Osteocyte (in vitro differentiated cells): ENCODE results near the gene CYP46A1. TPM values are rescaled to one million over a fixed set of nuclear protein-coding genes. Genes with fewer than 3 reads are reported as not detected.

ENCODE experiments used
- DNase-seq: peaks from one replicate; pipeline ENCODE4 v3.0.0; 2021; ENCODE audit warnings: mixed read lengths; ENCODE audit not compliant: unreplicated experiment; ENCODE audit errors: extremely low spot score
- H3K27ac Mint-ChIP-seq: one replicate; pipeline ENCODE4 v1.8.0; 2021; ENCODE audit warnings: mild to moderate bottlenecking, mixed read lengths; ENCODE audit not compliant: unreplicated experiment
- H3K27me3 Mint-ChIP-seq: one replicate; pipeline ENCODE4 v1.8.0; 2021; ENCODE audit warnings: mixed read lengths; ENCODE audit not compliant: unreplicated experiment
- H3K36me3 Mint-ChIP-seq: one replicate; pipeline ENCODE4 v1.8.0; 2021; ENCODE audit warnings: mixed read lengths; ENCODE audit not compliant: unreplicated experiment
- H3K4me1 Mint-ChIP-seq: one replicate; pipeline ENCODE4 v1.8.0; 2021; ENCODE audit warnings: mixed read lengths; ENCODE audit not compliant: unreplicated experiment
- H3K4me3 Mint-ChIP-seq: one replicate; pipeline ENCODE4 v1.8.0; 2021; ENCODE audit warnings: mild to moderate bottlenecking, moderate library complexity, mixed read lengths; ENCODE audit not compliant: unreplicated experiment
- H3K9me3 Mint-ChIP-seq: one replicate; pipeline ENCODE4 v1.8.0; 2021; ENCODE audit warnings: mixed read lengths; ENCODE audit not compliant: unreplicated experiment
- total RNA-seq: library from RNA; stranded (reverse); gene quantifications from 2 replicates; pipeline ENCODE4 v1.2.1, GENCODE V29; 2021
- TF ChIP-seq, protein P1 (sequence below): fragments of 200-600 bp; sonication (generic); IDR thresholded peaks from 2 replicates; pipeline ENCODE4 v1.5.0; 2021; ENCODE audit warnings: antibody characterized with exemption, mild to moderate bottlenecking, moderate library complexity

The CYP46A1 gene
- total RNA-seq, 1 donor from 2014 or later: 1.3 TPM

DNA sequence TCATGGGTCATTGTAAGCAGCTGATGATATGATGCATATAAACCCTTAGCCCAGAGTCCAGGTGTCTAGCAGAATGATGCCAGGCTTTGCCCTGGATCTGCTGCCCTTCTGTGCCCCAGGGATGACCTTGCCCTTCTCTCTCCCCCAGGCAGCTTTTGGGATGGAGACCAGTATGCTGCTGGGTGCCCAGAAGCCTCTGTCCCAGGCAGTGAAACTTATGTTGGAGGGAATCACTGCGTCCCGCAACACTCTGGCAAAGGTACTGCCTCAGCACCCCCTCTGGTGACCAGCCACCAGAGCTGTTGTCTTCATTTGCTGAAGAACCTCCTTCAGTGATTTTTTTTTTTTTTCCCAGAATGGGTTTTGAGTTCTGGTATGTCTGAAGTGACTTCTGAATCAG, 23.3 kb downstream of the CYP46A1 start:
- no peaks in the 10 kb centered on the region for H3K4me1 Mint-ChIP-seq
- TF ChIP-seq, protein P1, sequence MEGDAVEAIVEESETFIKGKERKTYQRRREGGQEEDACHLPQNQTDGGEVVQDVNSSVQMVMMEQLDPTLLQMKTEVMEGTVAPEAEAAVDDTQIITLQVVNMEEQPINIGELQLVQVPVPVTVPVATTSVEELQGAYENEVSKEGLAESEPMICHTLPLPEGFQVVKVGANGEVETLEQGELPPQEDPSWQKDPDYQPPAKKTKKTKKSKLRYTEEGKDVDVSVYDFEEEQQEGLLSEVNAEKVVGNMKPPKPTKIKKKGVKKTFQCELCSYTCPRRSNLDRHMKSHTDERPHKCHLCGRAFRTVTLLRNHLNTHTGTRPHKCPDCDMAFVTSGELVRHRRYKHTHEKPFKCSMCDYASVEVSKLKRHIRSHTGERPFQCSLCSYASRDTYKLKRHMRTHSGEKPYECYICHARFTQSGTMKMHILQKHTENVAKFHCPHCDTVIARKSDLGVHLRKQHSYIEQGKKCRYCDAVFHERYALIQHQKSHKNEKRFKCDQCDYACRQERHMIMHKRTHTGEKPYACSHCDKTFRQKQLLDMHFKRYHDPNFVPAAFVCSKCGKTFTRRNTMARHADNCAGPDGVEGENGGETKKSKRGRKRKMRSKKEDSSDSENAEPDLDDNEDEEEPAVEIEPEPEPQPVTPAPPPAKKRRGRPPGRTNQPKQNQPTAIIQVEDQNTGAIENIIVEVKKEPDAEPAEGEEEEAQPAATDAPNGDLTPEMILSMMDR: no peak
- peak; percentile 51 for DNase-seq
- H3K27me3 Mint-ChIP-seq: no peaks in the 10 kb centered on the region
- H3K9me3 Mint-ChIP-seq: peaks cover 24% of the 10 kb centered on the region
- H3K36me3 Mint-ChIP-seq: peaks cover 5% of the 10 kb centered on the region
- no peak overlapping the region for H3K27ac Mint-ChIP-seq
- no peak overlapping the region for H3K4me3 Mint-ChIP-seq

DNA sequence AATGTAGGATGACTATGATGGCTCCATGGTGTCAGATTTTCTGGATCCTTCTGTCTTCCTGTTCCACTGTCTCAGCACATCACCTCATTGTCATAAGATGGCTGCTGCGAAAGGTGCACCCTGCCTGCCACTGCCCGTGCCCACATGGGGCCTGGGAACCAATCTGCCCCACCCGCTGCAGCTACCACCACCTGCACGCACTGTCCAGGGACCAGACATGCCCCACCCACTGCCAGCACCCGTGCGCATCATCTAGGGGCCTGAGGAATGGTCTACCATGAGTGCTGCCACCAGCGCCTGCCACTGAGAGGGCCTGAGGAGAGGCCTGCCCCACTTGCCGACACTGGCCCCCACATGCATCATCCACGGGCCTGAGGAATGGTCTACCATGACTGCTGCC, 23.8 kb downstream of the CYP46A1 start:
- H3K27me3 Mint-ChIP-seq: no peaks in the 10 kb centered on the region
- TF ChIP-seq, protein P1: no peak
- H3K4me1 Mint-ChIP-seq: no peaks in the 10 kb centered on the region
- H3K36me3 Mint-ChIP-seq: peaks cover 5% of the 10 kb centered on the region
- H3K9me3 Mint-ChIP-seq: peaks cover 27% of the 10 kb centered on the region
- no peak overlapping the region for H3K27ac Mint-ChIP-seq
- peak; percentile 77 for DNase-seq
- no peak overlapping the region for H3K4me3 Mint-ChIP-seq

DNA sequence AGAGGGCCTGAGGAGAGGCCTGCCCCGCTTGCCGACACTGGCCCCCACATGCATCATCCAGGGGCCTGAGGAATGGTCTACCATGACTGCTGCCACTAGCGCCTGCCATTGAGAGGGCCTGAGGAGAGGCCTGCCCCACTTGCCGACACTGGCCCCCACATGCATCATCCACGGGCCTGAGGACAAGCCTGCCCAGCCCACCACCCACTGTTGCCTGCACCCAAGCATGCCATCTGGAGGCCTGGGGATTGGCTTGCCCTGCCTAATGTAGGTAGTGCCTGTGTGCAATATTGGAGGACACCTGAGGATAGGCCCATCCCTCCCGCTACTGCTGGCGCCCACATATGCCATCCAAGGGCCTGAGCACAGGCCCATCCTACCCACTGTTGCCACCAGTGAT, 24.4 kb downstream of the CYP46A1 start:
- peak; percentile 76 for DNase-seq
- no peaks in the 10 kb centered on the region for H3K4me1 Mint-ChIP-seq
- H3K27ac Mint-ChIP-seq: no peak overlapping the region
- H3K27me3 Mint-ChIP-seq: no peaks in the 10 kb centered on the region
- H3K36me3 Mint-ChIP-seq: peaks cover 2% of the 10 kb centered on the region
- H3K9me3 Mint-ChIP-seq: peaks cover 22% of the 10 kb centered on the region
- H3K4me3 Mint-ChIP-seq: no peak overlapping the region
- TF ChIP-seq, protein P1: no peak

DNA sequence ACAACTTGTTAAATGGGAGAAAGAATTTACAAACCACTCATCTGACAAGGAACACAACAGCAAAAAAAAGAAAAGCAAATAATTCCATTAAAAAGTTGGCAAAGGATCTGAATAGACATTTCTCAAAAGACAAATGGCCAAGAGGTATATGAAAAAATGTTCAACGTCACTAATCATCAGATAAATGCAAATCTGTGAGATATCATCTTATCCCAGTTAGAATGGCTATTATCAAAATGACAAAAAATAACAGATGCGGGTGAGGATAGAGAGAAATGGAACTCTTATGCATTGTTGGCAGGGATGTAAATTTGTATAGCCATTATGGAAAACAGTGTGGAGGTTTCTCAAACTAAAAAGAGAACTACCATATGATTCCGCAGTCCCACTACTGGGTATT, 29.9 kb downstream of the CYP46A1 start:
- Mint-ChIP-seq H3K27me3 (peaks cover 10% of the 10 kb centered on the region), H3K4me1 (peaks cover 8% of the 10 kb centered on the region), H3K27ac (no peak overlapping the region), H3K4me3 (no peak overlapping the region), H3K36me3 (peaks cover 2% of the 10 kb centered on the region), H3K9me3 (peaks cover 11% of the 10 kb centered on the region)
- TF ChIP-seq, protein P1: no peak
- no peak for DNase-seq

DNA sequence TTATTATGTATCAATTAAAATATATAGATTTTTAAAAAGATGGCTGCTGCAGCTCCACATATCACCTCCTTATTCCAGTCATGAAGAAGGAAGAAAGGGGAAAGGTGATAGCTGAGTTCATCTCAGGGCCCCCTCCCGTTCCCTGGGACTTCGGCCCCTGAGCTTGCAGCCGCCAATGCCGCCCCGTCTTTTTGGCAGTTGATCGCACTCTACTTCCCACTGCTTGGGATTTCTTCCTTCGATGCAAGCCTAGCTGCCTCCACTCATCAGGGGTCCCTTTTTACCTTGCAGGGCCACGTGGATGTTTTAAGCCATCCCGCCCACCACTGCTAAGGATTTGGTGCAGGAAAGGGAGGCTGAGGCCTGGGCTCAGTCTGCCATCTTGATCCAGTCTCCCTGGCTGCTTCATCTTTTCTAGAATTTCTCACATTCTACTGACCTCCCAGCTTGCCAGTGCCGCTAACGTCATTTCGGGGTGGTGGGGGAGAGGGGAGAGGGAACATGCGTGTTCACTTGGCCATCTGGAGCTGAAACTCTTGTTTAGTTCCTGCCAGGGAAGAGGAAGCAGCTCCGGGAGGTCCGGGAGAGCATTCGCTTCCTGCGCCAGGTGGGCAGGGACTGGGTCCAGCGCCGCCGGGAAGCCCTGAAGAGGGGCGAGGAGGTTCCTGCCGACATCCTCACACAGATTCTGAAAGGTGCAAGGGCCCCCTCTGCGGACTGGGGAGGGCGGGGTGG, 31.3 kb downstream of the CYP46A1 start:
- peaks cover 11% of the 10 kb centered on the region for H3K9me3 Mint-ChIP-seq
- TF ChIP-seq, protein P1: no peak
- peaks cover 10% of the 10 kb centered on the region for H3K27me3 Mint-ChIP-seq
- no peak overlapping the region for H3K4me3 Mint-ChIP-seq
- peaks cover 2% of the 10 kb centered on the region for H3K36me3 Mint-ChIP-seq
- DNase-seq: peak; percentile 79
- peaks cover 8% of the 10 kb centered on the region for H3K4me1 Mint-ChIP-seq
- H3K27ac Mint-ChIP-seq: no peak overlapping the region
